ENCODE results near the gene COX6B2. TPM values are rescaled to one million over a fixed set of nuclear protein-coding genes. Genes with fewer than 3 reads are reported as not detected.

Gene COX6B2
- total and polyA plus RNA-seq, 2 of the 13 experiments (the other 11 are each of a cell fraction or from before 2014, with no cell fraction given): 0.21 TPM; not detected in 1

GRCh38 chr19:55385724-55386492 lies 31.4 kb upstream of the COX6B2 start, which contains the start of gene RPL28 (continued):
- TF ChIP-seq ZNF292 (CRISPR knock-in tag; IDR thresholded peaks at IDR 0.05; ENCODE audit: borderline replicate concordance, low read depth): 0 out of 2 replicates have a peak, but pooled peaks have one; percentile 13
- peak in 1 of 2 experiments; percentile 71; a peak in 2 of 4 replicates for TF ChIP-seq HMGXB4 (CRISPR knock-in tag; IDR thresholded peaks at IDR 0.05; ENCODE audit: borderline replicate concordance in 1 of 2, low read depth in 1 of 2)
- peak; percentile 16; the same call in 1 of the 2 replicates for TF ChIP-seq HOXD1 (CRISPR knock-in tag; IDR thresholded peaks at IDR 0.05)
- peak; percentile 88 for TF ChIP-seq ARID4A (CRISPR knock-in tag; IDR thresholded peaks at IDR 0.05; ENCODE audit: borderline replicate concordance)
- no peak for TF ChIP-seq GTF3A (CRISPR knock-in tag; conservative IDR thresholded peaks at IDR 0.05)
- TF ChIP-seq ZMYM2 (CRISPR knock-in tag; IDR thresholded peaks at IDR 0.05): no peak
- TF ChIP-seq ZFYVE20 (CRISPR knock-in tag; IDR thresholded peaks at IDR 0.05; ENCODE audit: borderline replicate concordance, low read depth): no peak
- peak; percentile 91; the same call in 1 of the 2 replicates for TF ChIP-seq ZNF75D (CRISPR knock-in tag; IDR thresholded peaks at IDR 0.05; ENCODE audit: borderline replicate concordance)
- TF ChIP-seq NR0B2 (CRISPR knock-in tag; IDR thresholded peaks at IDR 0.05): peak; percentile 89
- TF ChIP-seq AFF4 (CRISPR knock-in tag; IDR thresholded peaks at IDR 0.05): peak; percentile 89; the same call in 1 of the 2 replicates
- no peak for TF ChIP-seq ZNF333 (CRISPR knock-in tag; IDR thresholded peaks at IDR 0.05; ENCODE audit: borderline replicate concordance)
- peak; percentile 60; the same call in 1 of the 2 replicates for TF ChIP-seq ZNF639 (CRISPR knock-in tag; conservative IDR thresholded peaks at IDR 0.05)
- peak; percentile 57 for TF ChIP-seq ZNF781 (CRISPR knock-in tag; IDR thresholded peaks at IDR 0.05; ENCODE audit: borderline replicate concordance, not compliant biosample characterization)
- TF ChIP-seq EZH2 (conservative IDR thresholded peaks at IDR 0.05; ENCODE audit: low read depth, low read length): no peak

Data from HepG2 (cell line).